ENCODE data around the gene CNTN4.

Gene CNTN4

DNA sequence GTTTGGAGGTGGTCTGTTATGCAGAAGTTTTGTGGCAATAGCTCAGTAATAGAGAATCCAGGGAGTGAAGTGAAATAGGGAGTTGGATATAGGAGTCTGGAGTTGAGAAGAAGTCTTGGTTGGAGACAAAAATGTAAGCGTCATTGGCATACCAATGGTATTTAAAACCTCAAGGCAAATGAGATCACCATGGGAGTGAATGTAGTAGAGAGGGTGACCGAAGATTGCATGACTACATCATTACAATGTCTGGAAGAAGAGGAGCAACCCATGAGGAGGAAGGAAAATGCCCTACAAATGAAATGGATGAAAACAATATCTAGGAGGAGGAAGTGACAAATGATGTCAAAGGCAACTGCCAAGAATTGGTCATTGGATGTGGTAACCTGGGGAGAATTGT, 54.4 kb downstream of the CNTN4 start:
- DNase-seq (ENCODE audit: low spot score): no peak

DNA sequence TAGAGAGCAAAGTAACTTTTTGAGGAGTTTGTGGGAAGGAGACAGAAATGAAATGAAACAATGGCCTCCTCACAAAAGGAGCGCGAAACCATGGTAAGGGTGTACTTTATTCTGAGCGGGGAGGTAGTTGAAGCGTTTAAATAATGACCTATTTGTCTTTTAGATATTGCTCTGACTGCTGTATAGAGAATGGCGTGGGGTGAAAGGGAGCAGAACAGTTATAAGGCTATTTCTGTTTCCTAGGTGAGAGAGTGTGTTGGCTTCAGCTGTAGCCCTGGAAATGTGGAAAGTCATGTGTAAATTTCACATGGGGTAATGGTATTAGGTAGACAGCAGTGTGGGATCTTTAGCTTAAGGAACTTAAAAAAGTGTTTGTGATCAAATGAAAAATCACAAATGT, 54.9 kb downstream of the CNTN4 start:
- no peak for DNase-seq (ENCODE audit: low spot score)

DNA sequence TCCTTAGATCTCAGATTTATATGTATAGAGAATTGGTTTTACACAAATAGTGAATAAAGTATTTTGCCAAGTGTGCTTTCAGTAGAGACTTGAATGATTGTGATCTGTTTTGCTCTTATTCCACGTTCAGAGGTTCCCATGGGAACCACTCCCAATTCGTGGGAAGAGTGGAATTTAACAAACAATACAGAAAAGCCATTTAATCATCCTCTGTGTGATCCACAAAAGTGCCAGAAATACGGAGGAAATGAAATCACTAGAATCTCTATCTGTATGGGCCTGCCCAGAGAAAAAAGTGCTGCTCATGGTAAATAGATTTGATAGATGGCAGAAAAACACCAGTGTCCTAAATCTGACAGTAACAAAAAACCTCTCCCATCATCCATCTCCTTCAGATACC, 56.0 kb downstream of the CNTN4 start:
- DNase-seq (ENCODE audit: low spot score): no peak

DNA sequence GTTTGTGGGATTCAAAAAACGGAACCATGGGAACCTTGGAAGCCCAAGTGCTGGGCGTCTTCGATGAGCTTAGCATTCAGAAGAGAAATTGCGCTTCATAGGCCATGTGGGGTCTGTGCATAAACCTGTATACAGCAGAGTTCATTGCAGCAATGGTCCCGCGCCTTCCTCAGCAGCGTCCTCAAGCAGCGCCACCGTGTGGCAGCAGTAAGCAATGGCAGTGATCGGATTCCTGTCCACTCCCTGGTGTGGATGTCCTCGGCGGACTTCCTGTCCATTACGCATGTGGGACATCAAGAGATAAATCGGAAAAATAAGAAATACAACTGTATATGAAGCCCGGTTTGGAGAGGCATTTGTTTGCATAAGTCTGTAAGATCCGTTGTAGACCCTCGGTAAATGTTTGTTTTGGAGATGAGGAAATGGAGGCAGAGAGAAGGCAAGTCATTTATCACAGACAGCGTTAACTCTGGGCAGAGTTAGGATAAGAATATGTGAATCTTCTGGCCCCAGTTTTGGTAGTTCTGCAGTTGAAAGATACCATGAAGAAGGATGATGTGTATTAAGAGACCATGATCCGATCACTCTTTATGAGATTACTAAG, 57.7 kb downstream of the CNTN4 start:
- DNase-seq (ENCODE audit: low spot score): peak; percentile 12

DNA sequence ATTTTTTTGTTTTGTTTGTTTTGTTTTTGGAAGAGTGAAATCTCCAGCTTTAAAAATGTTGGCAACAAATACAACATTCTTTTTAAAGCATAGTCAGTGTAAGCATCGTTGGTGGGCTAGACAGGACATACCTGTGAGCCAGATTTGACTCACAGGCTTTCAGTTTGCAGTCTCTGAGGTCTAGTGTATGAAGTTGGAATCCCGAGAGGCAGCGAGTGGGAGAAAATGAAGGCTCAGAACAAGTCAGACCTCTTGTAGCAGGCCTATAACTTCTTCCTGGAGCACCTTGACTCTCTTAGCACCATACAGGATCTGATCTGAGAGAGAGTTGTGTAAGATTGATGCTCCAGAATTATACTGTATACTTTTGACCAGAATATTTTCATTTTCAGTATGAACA, 60.2 kb downstream of the CNTN4 start:
- DNase-seq (ENCODE audit: low spot score): no peak

DNA sequence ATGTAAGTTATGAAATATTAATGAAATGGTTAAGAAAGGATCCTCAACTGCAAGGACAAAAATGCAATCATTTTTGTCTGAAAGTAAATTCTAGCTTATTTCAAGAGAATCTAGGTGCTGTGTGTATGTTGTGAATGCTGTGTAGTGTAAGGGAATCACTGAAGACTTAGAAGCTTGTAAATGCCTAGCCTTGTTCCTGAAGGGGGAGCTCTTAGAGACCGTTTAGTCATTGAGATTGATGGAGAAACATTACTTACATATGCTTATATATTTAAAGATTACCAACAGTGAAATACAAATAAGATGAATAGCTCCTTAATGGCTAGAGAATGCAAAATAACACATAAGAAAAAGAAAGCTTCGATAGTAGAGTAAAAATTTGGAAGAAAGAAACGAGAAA, 67.9 kb downstream of the CNTN4 start:
- no peak for DNase-seq (ENCODE audit: low spot score)

DNA sequence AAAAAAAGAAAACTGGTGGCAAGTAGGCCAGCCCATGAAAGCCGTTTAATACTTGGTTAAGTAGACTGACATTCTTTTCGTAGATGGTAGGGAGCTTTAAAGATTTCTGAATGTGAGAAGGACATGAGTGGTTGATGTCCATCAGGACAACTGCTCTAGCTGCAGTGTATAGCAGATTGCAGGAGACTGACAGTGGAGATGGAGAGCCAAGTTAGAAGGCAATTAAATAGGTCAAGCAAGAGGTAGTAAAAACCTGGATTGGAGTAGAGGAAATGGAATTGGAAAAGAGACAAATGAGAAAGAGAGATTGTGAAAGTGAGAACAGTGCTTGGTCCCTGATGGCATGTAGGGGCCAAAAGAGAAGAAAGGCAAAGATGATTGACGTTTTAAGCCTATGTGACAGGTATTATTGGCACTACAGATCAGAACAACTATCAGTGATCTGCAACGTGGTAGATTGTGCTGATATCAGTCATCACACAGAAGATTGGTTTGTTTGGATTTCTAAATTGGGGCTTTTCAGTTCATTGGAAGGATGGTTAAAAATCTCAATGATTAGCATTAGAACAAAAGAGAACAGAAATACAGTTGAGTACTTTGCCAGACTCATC, 74.0 kb downstream of the CNTN4 start:
- DNase-seq (ENCODE audit: low spot score): no peak

DNA sequence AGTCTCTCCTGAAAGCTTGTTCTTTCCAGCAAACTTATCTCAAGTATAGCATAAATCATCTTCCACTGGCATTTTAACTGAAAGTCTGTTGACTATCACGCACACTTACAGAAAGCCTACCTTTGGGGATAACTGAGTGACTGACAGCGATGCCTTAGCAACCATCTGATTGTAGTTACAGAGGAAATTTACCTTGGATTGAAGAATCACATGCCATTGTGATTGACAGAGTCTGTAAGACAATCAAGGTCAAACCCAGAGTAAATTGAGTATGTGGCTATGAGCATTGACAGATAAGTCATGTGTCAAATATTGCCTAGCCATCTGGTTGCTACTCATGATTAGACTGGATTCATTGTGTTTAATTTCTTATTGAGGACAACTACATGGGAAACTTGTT, 82.0 kb downstream of the CNTN4 start:
- DNase-seq (ENCODE audit: low spot score): no peak

DNA sequence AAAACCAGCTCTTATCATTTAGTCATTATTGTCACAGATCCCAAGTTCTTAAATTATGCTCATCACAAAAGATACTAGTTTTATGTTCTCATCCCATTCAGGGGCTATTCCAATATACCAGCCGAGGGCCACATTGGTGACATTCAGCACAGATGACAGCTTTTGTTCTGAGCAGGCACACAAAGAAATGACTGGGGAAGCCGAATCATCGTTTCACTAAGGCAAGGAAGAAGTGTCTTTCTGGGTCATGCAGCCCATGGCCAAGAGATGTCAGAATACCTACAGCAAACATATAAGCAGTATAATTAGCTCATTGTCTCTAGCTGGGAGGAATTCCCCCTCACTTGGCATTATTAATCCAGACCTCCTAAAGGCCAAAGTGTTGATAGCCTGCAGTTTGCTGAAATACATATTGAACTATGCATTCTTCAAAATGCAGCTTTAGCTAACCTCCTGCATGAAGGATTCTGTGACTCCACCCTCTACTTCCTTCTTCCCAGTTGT, 100.2 kb downstream of the CNTN4 start:
- no peak for DNase-seq (ENCODE audit: low spot score)

DNA sequence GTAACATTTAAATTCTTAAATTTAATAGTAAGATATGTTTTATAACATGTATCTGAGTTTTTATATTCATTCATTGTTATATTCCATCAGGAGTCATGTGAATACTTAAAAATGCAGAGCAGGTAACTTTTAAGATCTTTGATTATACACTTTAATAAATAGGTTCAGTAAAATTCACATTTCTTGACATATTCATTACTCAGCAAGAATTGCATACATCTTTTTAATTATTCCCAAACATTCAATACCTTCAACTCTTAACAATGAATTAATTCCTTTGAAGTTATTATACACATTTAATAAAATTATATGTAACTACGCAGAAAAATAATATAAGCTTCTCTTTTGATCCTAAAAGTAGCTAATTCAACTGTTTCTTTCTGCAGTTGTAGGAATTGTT, 105.4 kb downstream of the CNTN4 start:
- no peak for DNase-seq (ENCODE audit: low spot score)

DNA sequence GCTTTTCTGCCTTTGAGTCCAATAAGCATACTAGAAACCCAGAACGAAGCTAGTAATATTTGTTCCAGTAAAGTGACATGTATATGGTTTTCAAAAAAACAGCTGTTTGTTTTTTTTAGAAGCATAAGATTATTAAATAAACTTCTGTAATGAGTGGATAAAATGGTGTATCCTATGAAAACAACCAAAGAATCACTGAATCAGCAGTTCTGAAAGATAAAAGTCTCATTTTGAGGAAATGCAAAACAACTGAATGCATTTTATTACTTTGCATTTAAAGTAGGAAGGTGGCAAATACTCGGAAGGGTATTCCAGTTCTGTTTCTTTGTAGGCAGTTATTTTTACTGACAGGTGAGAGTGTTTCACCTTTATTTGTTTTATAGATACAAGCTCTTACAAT, 107.0 kb downstream of the CNTN4 start:
- no peak for DNase-seq (ENCODE audit: low spot score)

DNA sequence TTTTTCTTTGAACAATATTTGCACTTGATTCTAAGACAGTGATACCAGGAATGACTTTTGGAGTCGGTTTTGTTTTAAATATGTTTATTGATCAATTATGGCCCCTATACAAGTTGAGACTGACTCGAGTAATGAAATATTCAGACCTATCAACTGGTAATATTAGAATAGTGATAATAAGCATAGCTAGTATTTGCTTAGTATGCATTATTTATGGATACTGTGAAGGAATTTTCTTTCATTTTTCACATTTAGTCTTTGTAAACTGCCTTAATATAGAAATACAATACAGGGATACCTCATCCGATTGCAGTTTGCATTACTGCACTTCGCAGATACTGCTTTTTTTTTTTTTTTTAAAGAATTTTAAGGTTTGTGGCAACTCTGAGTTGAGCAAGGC, 107.9 kb downstream of the CNTN4 start:
- no peak for DNase-seq (ENCODE audit: low spot score)

DNA sequence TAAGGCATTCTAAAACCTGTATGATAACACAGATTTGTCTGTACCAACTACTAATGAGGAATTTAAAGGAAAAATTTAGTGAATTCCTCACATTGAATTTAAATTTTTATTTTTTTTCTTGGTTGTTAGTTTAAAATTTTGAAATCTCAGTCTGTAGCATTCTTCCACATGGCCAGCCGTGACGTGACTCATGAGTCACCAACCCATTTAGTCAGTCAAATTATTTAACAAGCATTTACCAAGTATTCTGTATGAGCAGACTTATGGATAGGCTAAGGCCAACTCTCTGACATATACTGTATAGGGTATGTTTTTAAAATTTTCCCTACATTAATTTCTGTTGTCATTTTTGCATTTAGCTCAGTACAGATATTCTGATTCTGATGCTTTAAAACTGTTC, 112.9 kb downstream of the CNTN4 start:
- DNase-seq (ENCODE audit: low spot score): no peak

DNA sequence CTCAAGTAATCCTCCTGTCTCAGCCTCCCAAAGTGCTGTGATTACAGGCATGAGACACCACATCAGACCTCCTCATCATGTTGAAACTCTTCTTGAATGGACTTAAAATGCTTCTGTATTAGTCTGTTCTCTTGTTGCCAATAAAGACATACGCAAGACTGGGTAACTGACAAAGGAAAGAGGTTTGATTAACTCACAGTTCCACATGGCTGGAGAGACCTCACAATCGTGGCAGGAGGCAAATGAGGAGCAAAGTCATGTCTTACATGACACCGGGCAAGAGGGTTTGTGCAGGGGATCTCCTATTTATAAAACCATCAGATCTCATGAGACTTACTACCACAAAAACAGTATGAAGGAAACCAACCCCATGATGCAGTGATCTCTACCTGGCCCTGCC, 113.5 kb downstream of the CNTN4 start:
- DNase-seq (ENCODE audit: low spot score): no peak

DNA sequence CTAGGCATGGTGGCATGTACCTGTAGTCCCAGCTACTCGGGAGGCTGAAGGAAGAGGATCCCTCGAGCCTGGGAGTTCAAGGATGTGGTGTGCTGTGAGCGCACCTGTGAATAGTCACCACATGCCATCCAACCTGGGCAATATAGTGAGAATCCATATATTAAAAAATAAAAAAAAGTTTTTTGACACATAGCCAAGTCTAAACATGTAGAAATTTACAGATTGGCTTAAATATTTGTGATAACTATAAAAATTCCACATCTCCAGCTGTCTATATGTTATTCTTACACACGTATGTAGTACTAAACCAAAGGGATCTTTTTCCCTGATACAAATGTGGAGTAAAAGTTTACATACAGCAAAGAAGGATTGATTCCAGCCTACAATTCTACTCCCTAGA, 119.7 kb downstream of the CNTN4 start:
- no peak for DNase-seq (ENCODE audit: low spot score)

DNA sequence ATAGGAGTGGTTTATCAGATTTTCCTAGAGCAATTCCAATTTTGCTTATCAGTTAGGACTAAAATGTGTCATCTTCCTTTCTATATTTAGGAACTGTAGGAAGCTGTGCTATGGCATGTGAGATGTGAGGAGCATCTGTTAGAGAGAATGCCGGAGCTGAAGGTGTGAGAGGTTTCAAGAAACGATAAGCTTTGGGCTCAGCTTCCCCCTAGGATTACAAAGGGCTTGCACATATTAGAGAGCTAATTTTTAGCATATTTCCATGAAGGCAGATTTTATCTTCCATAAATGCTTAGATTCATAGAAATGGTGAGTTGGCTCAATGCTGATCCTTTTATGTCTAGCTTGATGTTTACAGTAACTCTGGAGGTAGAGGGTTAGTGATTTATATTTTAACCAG, 120.2 kb downstream of the CNTN4 start:
- no peak for DNase-seq (ENCODE audit: low spot score)

DNA sequence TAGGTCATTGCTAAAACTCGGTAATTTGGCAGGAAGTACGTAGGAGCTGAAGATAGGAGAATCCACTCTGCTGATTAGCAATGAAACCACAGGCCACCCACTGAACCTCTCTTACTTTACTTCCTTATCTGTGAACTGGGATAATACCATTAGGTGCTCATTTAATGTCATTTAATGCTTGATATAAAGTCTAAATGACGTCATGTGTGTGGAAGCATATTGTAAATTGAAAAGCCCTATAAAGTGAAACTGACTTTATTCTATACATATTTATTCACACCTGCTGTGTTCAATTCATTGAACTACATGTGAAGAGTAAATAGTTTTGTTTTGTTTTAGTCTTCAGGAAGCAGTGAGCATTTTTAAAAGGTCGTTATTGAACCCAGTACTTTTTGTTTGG, 137.5 kb downstream of the CNTN4 start:
- DNase-seq (ENCODE audit: low spot score): no peak

DNA sequence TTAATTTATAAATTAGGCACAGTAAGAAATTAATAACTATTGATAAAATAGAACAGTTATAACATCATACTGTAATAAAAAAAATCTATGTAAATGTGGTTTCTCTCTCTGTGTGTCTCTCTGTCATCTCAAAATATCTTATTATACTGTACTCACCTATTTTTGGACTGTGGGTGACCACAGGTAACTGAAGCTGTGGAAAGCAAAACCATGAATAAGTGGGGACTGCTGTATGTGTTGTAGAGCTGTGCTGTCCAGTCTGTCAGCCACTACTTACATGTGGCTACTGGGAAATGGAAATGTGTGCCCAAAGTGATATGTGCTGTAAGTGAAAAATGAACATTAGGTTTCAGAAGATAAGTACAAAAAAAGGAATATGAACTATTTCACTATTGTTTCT, 145.5 kb downstream of the CNTN4 start:
- no peak for DNase-seq (ENCODE audit: low spot score)

DNA sequence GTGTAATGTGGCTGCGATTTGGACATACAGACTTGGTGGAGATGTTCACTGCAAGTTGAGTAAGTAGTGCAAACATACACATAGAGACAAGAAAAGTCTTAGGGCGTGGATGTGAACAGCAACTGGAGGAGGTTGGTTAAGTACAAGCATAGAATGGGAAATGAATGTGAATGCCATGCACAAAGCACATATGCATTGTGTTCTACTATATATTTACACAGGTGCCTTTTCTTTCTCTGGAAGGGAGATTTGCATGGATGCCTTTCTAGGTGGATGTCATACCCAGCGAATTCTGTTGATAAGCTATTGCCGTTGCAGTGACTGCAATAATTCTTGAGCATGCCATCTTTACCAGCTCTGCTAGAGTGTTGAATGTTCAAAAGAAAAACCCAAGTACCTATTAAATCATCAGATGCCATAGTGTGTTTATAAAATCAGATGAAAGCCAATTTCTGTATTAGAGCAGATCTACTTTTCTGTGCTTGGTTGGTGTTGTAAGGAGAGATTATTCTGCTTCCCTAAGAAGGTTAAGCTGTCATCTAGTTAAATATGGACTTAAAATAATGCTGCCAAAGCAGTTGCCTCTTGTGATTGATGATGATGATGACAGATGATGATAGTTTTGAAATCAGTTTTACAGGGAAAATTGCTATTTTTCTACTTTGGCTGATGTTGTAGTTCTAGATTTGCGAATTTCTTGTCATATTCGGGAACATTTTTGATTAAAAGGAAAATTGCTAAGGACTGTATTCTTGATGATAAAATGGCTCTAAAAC, 148.4 kb downstream of the CNTN4 start:
- no peak for DNase-seq (ENCODE audit: low spot score)

DNA sequence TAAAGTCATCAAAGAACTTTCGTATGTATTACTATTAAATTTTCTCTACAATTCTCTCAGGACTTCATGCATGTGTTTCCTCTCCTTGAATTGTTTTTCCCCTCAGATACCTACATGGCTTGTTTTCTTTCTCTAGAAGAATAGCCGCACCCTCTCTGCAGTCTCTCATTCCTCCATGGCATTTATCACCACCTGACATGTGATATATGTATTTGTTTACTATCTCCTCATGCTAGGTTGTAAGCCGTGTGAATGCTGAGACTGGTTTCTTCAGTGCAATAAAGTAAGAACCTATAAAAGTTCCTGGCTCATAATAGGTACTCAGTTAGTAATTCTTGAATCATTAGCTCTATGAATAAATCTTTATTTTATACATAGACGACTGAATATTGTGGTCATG, 149.2 kb downstream of the CNTN4 start:
- DNase-seq (ENCODE audit: low spot score): no peak

DNA sequence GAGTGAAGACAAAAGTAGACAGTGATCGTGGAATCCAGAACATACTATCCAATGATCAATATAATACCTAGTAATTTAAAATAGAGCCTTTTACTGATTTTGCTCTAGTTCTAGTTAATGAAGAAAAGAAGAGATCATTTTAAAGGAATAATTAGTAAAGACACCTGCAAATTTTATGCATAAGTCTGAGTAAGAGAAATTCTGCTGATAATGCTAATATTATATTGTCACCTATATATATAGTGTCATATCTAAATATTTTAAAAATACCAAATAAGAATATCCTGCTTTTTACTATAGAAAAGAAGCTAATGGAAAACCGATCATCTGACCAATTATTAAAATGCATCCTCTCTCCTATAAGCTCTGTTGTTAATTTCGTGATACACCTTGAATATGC, 152.1 kb downstream of the CNTN4 start:
- no peak for DNase-seq (ENCODE audit: low spot score)

DNA sequence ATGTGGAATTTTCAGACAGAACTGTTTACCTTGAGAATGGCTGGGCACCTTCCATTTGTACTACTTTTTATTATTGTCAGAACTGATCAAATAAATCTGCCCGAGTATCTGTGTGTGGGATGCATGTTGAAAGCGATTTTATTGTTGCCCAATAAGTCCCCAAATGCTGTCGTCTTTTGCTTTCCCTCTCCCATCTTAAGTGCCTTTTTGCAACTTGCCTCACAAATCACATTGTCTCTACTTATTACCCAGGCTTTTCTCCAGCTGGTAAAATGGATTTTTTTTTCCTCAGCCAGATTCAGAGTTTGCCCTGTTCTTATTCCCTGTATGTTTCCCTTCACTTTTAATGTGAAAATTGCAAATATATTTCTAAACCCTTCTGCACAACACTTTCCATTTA, 163.1 kb downstream of the CNTN4 start:
- no peak for DNase-seq (ENCODE audit: low spot score)

DNA sequence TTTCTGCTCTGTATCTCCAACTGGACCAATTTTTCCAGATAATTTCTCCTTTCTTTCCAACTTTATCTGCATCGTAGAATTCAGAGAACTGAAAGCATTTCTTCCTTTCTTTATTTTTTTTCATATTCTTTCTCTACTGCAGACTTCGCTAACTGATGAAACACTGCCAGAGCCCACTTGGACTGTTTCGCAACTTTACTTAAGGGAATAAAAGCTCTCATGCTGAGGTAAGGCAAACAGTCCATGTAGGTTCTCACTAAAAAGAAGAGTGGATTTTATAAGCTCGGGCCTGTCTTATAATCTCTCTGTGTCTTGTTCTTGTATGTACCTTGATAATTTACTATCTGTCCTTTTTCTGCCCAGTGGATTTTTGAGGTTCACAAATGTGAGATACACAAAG, 163.5 kb downstream of the CNTN4 start:
- no peak for DNase-seq (ENCODE audit: low spot score)

DNA sequence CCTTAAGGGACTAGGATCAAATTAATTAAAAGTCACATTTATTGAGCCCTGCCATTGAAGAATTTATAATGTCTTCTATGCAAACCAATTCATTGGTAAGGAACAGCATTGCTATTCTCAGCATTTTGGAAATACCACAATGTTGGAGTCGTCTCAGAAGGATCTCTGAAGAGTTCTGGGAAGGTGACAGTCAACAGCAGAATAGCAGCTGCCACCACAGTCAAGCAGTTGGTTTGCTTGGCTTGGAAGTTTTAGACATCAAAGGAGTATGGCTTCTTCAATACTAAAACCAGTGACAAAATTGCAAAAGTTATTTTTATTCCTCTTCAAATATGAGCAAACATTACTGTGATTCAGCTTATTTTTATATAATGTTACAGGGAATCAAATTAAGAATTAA, 167.9 kb downstream of the CNTN4 start:
- DNase-seq (ENCODE audit: low spot score): no peak

All from activated CD4-positive, alpha-beta T cell treated with anti-CD3 and anti-CD28 coated beads, Interleukin-2, Interleukin-4, amounts not matched to agents 100 ng/mL and 50 ng/mL, durations not matched to agents 16 hours and 8 hours (primary cell).